ENCODE data around the gene DENND4C.
"Not testable (repeated sequence)": the region's sequence is repeated elsewhere in the genome, so short reads cannot be mapped to it uniquely, and the experiment has no call there.

Gene DENND4C

DNA sequence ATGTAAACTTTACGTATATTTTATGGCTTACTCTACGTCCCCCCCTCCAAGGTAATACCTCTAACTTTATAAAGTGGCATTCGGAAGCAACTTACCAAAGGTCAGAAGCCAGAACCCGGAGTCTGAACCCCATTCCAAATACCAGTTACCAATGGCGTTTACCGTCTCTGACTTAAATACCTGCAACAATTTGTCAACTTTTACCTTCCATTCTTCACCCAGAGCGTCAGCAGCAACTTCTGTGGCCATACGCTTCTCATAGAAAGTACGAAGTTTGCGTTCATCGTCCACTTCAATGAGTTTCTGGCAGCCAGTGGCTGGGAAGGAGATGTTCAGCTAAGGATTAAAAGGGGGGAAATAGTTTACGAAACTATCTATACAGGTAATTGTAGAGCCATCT lies 148.8 kb downstream of the DENND4C start:
- H3F3A ChIP-seq (ENCODE audit: insufficient read depth): peaks cover 75% of the 10 kb centered on the region

DNA sequence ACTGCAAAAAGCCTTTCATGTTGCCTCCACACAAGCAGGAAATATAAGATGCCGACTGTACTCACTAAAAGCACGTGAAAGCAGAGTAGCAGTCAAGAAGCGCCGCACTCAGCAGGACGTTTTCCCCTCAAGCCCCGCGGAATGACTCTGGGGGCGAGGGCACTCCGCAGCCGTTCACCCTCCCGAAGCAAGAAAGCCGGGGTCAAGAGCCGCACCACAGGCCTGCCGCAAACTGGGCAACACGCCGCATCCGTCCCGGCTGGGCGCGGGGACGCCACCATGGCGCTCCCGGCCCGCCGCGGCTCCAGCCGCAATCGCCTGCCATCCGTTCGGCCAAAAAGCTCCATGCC lies 149.2 kb downstream of the DENND4C start:
- H3K9me3 ChIP-seq (ENCODE audit: insufficient read depth, low read length): no peaks in the 10 kb centered on the region
- H4K20me1 ChIP-seq (ENCODE audit: low read depth, low read length): peaks cover 40% of the 10 kb centered on the region
- H3K27ac ChIP-seq (ENCODE audit: low read depth, low read length): peak overlapping the region; percentile 85
- H3F3A ChIP-seq (ENCODE audit: insufficient read depth): peaks cover 71% of the 10 kb centered on the region
- H3K4me2 ChIP-seq (ENCODE audit: low read depth, low read length, poor library complexity, severe bottlenecking): peak overlapping the region; percentile 83
- H3K4me3 ChIP-seq (ENCODE audit: insufficient read depth, low read length, poor library complexity, severe bottlenecking): peak overlapping the region; percentile 97
- H3K36me3 ChIP-seq (ENCODE audit: low read length): peaks cover 47% of the 10 kb centered on the region
- TF ChIP-seq EZH2phosphoT487 (conservative IDR thresholded peaks at IDR 0.05; ENCODE audit: low read length): no peak
- TF ChIP-seq, protein P1, sequence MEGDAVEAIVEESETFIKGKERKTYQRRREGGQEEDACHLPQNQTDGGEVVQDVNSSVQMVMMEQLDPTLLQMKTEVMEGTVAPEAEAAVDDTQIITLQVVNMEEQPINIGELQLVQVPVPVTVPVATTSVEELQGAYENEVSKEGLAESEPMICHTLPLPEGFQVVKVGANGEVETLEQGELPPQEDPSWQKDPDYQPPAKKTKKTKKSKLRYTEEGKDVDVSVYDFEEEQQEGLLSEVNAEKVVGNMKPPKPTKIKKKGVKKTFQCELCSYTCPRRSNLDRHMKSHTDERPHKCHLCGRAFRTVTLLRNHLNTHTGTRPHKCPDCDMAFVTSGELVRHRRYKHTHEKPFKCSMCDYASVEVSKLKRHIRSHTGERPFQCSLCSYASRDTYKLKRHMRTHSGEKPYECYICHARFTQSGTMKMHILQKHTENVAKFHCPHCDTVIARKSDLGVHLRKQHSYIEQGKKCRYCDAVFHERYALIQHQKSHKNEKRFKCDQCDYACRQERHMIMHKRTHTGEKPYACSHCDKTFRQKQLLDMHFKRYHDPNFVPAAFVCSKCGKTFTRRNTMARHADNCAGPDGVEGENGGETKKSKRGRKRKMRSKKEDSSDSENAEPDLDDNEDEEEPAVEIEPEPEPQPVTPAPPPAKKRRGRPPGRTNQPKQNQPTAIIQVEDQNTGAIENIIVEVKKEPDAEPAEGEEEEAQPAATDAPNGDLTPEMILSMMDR (IDR thresholded peaks at IDR 0.05; ENCODE audit: insufficient read depth, low read length, poor library complexity, severe bottlenecking): no peak
- H2AFZ ChIP-seq (ENCODE audit: low read depth, low read length, severe bottlenecking): peak overlapping the region; percentile 4
- no peaks in the 10 kb centered on the region for H3K9me2 ChIP-seq (replicated peaks; ENCODE audit: insufficient read depth, low read length)
- no peaks in the 10 kb centered on the region for H3K27me3 ChIP-seq (ENCODE audit: low read length)
- H3K79me2 ChIP-seq (ENCODE audit: insufficient read depth, low read length): peaks cover 32% of the 10 kb centered on the region
- H3K9ac ChIP-seq (ENCODE audit: low read length): peak overlapping the region; percentile 93

More for the DNA sequence above, 148.8 kb downstream of the DENND4C start:
- peaks cover 40% of the 10 kb centered on the region for H4K20me1 ChIP-seq (ENCODE audit: low read depth, low read length)
- peak overlapping the region; percentile 97 for H3K4me3 ChIP-seq (ENCODE audit: insufficient read depth, low read length, poor library complexity, severe bottlenecking)
- H3K79me2 ChIP-seq (ENCODE audit: insufficient read depth, low read length): peaks cover 32% of the 10 kb centered on the region
- no peak overlapping the region for H2AFZ ChIP-seq (ENCODE audit: low read depth, low read length, severe bottlenecking)
- no peaks in the 10 kb centered on the region for H3K9me3 ChIP-seq (ENCODE audit: insufficient read depth, low read length)
- H3K9me2 ChIP-seq (replicated peaks; ENCODE audit: insufficient read depth, low read length): no peaks in the 10 kb centered on the region
- TF ChIP-seq EZH2phosphoT487 (conservative IDR thresholded peaks at IDR 0.05; ENCODE audit: low read length): no peak
- TF ChIP-seq, protein P1 (IDR thresholded peaks at IDR 0.05; ENCODE audit: insufficient read depth, low read length, poor library complexity, severe bottlenecking): no peak
- H3K27ac ChIP-seq (ENCODE audit: low read depth, low read length): peak overlapping the region; percentile 85
- H3K36me3 ChIP-seq (ENCODE audit: low read length): peaks cover 51% of the 10 kb centered on the region
- peak overlapping the region; percentile 83 for H3K4me2 ChIP-seq (ENCODE audit: low read depth, low read length, poor library complexity, severe bottlenecking)
- H3K27me3 ChIP-seq (ENCODE audit: low read length): no peaks in the 10 kb centered on the region
- peak overlapping the region; percentile 93 for H3K9ac ChIP-seq (ENCODE audit: low read length)

GRCh38 chr9:19380826-19381075 lies 150.3 kb downstream of the DENND4C start:
- H3K9ac ChIP-seq (ENCODE audit: low read length): peak overlapping the region; percentile 93
- no peaks in the 10 kb centered on the region for H3K9me3 ChIP-seq (ENCODE audit: insufficient read depth, low read length)
- no peaks in the 10 kb centered on the region for H3K27me3 ChIP-seq (ENCODE audit: low read length)
- no peak overlapping the region for H3K27ac ChIP-seq (ENCODE audit: low read depth, low read length)
- peak overlapping the region; percentile 63 for H3K4me2 ChIP-seq (ENCODE audit: low read depth, low read length, poor library complexity, severe bottlenecking)
- H3K36me3 ChIP-seq (ENCODE audit: low read length): peaks cover 40% of the 10 kb centered on the region
- H3K4me3 ChIP-seq (ENCODE audit: insufficient read depth, low read length, poor library complexity, severe bottlenecking): peak overlapping the region; percentile 97
- peaks cover 60% of the 10 kb centered on the region for H3F3A ChIP-seq (ENCODE audit: insufficient read depth)
- H3K79me2 ChIP-seq (ENCODE audit: insufficient read depth, low read length): peaks cover 32% of the 10 kb centered on the region
- TF ChIP-seq, protein P1 (IDR thresholded peaks at IDR 0.05; ENCODE audit: insufficient read depth, low read length, poor library complexity, severe bottlenecking): no peak
- no peak for TF ChIP-seq EZH2phosphoT487 (conservative IDR thresholded peaks at IDR 0.05; ENCODE audit: low read length)
- peaks cover 34% of the 10 kb centered on the region for H4K20me1 ChIP-seq (ENCODE audit: low read depth, low read length)
- no peaks in the 10 kb centered on the region for H3K9me2 ChIP-seq (replicated peaks; ENCODE audit: insufficient read depth, low read length)
- H2AFZ ChIP-seq (ENCODE audit: low read depth, low read length, severe bottlenecking): peak overlapping the region; percentile 57

DNA sequence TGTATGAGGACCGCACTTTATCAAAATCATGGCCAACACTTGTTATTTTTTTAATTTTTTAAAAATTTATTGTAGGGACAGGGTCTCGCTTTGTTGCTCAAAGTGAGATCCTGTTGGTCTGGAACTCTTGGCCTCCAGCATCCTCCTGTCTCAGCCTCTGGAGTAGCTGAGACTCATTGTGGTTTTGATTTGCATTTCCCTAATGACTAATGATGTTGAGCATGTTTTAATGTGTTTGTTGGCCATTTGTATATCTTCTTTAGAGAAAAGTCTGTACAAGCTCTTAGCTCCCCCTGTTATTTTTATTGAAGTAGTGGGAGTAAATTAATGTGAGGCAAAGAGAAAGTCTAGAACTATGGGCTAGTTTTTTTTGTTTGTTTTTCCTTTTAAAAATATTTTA lies 151.2 kb downstream of the DENND4C start:
- H3K9me2 ChIP-seq (replicated peaks; ENCODE audit: insufficient read depth, low read length): no peaks in the 10 kb centered on the region
- H3K27ac ChIP-seq (ENCODE audit: low read depth, low read length): no peak overlapping the region
- H3K79me2 ChIP-seq (ENCODE audit: insufficient read depth, low read length): peaks cover 32% of the 10 kb centered on the region
- H3K9me3 ChIP-seq (ENCODE audit: insufficient read depth, low read length): no peaks in the 10 kb centered on the region
- TF ChIP-seq EZH2phosphoT487 (conservative IDR thresholded peaks at IDR 0.05; ENCODE audit: low read length): no peak
- TF ChIP-seq, protein P1 (IDR thresholded peaks at IDR 0.05; ENCODE audit: insufficient read depth, low read length, poor library complexity, severe bottlenecking): no peak
- no peak overlapping the region for H3K9ac ChIP-seq (ENCODE audit: low read length)
- H3K27me3 ChIP-seq (ENCODE audit: low read length): no peaks in the 10 kb centered on the region
- H3F3A ChIP-seq (ENCODE audit: insufficient read depth): peaks cover 51% of the 10 kb centered on the region
- H3K4me3 ChIP-seq (ENCODE audit: insufficient read depth, low read length, poor library complexity, severe bottlenecking): no peak overlapping the region
- H3K36me3 ChIP-seq (ENCODE audit: low read length): peaks cover 30% of the 10 kb centered on the region
- no peak overlapping the region for H2AFZ ChIP-seq (ENCODE audit: low read depth, low read length, severe bottlenecking)
- H4K20me1 ChIP-seq (ENCODE audit: low read depth, low read length): peaks cover 25% of the 10 kb centered on the region
- H3K4me2 ChIP-seq (ENCODE audit: low read depth, low read length, poor library complexity, severe bottlenecking): peak overlapping the region; percentile 63

GRCh38 chr9:19385212-19385611 lies 154.7 kb downstream of the DENND4C start:
- not testable (repeated sequence) for H3K4me2 ChIP-seq (ENCODE audit: low read depth, low read length, poor library complexity, severe bottlenecking); H3K27ac ChIP-seq (ENCODE audit: low read depth, low read length); H2AFZ ChIP-seq (ENCODE audit: low read depth, low read length, severe bottlenecking); H3K27me3 ChIP-seq (ENCODE audit: low read length); H4K20me1 ChIP-seq (ENCODE audit: low read depth, low read length); H3K9ac ChIP-seq (ENCODE audit: low read length); H3K36me3 ChIP-seq (ENCODE audit: low read length); H3K9me2 ChIP-seq (replicated peaks; ENCODE audit: insufficient read depth, low read length); H3K4me3 ChIP-seq (ENCODE audit: insufficient read depth, low read length, poor library complexity, severe bottlenecking); H3K79me2 ChIP-seq (ENCODE audit: insufficient read depth, low read length); H3K9me3 ChIP-seq (ENCODE audit: insufficient read depth, low read length)
- H3F3A ChIP-seq (ENCODE audit: insufficient read depth): peaks cover 18% of the 10 kb centered on the region

Data from SU-DHL-6 (cell line).